Bronchial epithelial cell (primary cell): ENCODE measurements around the gene FAM227A. TPM values are rescaled to one million over a fixed set of nuclear protein-coding genes. Genes with fewer than 3 reads are reported as not detected.
A peak's percentile ranks its signal among the peaks of the same experiment; 100 is the strongest.

Experiments
- DNase-seq: peaks from one replicate; pipeline ENCODE4 v3.0.0-alpha.2; 2010; ENCODE audit warnings: low read depth
- FAIRE-seq: peaks from 2 replicates; lab custom pipeline; 2011; peaks lifted over from hg19 to GRCh38; lab: Jason Lieb, UNC
- H3K27me3 ChIP-seq: 2 replicates; pipeline ENCODE4 v1.5.1; 2011; ENCODE audit warnings: low read length; ENCODE audit not compliant: control insufficient read depth, insufficient read depth
- H3K36me3 ChIP-seq: 2 replicates; pipeline ENCODE4 v1.5.1; 2011; ENCODE audit warnings: low read length; ENCODE audit not compliant: control insufficient read depth, insufficient read depth
- H3K4me3 ChIP-seq: 2 replicates; pipeline ENCODE4 v1.5.1; 2011; ENCODE audit warnings: mild to moderate bottlenecking, low read depth, low read length, control low read depth
- total RNA-seq: library from RNA; depleted of rRNA; stranded (reverse); fragments of >200 nt; gene quantifications from 2 replicates; pipeline ENCODE4 v1.2.1, GENCODE V29; 2014
- TF ChIP-seq, protein P1 (sequence below): IDR thresholded peaks from 2 replicates; pipeline ENCODE4 v1.5.1; 2011; ENCODE audit warnings: mild to moderate bottlenecking, moderate library complexity, low read length, control low read depth, inconsistent platforms; ENCODE audit not compliant: insufficient read depth, severe bottlenecking

The FAM227A gene
- total RNA-seq, 1 donor from 2014 or later, result 0.26 TPM

DNA sequence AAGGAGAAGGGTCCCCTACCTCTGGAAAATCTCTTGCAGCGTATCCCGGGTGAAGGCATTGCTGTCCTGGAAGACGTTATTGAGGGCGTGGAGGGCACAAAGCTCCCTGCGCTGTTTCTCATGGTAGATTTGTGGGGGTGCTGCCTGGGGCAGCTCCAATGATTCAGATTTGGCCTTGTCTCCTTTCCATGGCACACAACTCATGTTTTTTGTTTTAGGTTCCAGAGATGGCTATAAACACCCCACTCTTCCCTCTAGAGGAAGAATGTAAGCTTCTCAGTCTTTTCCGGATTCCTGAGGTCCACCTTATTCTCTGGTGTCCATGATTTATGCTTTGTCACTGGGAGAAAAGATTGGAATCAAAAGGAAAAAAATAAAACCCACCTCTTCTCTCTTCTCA, 43.6 kb upstream of the FAM227A start:
- FAIRE-seq (no peak), DNase-seq (peak; percentile 49)
- no peaks in the 10 kb centered on the region for H3K27me3 ChIP-seq
- H3K36me3 ChIP-seq, result no peaks in the 10 kb centered on the region
- TF ChIP-seq, protein P1, sequence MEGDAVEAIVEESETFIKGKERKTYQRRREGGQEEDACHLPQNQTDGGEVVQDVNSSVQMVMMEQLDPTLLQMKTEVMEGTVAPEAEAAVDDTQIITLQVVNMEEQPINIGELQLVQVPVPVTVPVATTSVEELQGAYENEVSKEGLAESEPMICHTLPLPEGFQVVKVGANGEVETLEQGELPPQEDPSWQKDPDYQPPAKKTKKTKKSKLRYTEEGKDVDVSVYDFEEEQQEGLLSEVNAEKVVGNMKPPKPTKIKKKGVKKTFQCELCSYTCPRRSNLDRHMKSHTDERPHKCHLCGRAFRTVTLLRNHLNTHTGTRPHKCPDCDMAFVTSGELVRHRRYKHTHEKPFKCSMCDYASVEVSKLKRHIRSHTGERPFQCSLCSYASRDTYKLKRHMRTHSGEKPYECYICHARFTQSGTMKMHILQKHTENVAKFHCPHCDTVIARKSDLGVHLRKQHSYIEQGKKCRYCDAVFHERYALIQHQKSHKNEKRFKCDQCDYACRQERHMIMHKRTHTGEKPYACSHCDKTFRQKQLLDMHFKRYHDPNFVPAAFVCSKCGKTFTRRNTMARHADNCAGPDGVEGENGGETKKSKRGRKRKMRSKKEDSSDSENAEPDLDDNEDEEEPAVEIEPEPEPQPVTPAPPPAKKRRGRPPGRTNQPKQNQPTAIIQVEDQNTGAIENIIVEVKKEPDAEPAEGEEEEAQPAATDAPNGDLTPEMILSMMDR, result no peak
- H3K4me3 ChIP-seq, result peak overlapping the region; percentile 85

DNA sequence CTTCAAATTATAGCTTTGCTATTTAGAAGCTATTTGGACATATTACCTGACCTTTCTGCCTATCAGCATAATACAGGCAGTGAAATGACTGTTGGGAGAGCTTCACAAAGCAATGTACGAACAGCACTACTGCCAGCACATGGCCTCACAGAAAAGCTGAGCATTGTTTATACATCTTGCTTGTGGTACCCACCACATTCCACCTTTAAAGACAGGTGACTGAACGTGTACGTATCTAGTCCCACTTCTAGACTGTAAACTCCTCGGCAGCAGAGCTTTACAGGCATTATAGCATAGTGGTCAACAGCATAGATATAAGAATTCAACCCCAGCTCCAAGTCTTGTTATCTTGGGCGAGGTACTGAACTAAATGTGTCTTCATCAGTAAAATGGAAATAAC, 43.0 kb upstream of the FAM227A start:
- peaks cover under 1% of the 10 kb centered on the region for H3K36me3 ChIP-seq
- TF ChIP-seq, protein P1, result no peak
- H3K4me3 ChIP-seq, result peak overlapping the region; percentile 85
- DNase-seq, result no peak
- no peaks in the 10 kb centered on the region for H3K27me3 ChIP-seq
- FAIRE-seq, result no peak

DNA sequence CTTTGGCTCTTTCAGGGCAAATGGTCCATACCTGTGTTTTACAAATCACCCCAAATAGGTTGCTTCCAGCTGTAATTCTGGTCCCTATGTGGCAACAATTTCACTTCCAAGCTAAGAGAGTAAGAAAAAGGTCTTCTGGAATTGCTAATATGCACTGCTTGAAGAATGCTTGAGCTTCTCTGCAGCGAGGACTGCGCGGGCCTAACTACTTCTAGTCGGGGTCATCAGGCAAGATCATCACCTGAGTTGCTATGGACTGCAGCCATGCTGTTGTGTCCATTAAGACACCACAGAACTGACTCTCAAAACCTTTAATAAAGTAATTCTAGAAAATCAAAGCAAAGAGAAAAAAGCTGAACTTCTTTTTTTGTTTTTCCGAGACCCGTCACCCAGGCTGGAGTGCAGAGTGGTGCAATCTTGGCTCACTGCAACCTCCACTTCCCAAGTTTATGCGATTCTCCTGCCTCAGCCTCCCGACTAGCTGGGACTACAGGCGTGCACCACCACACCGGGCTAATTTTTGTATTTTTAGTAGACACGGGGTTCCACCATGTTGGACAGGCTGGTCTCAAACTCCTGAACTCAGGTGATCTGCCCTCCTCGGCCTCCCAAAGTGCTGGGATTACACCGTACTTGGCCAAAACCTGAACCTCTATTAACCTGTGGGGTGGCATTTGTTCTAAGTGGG, 42.4 kb upstream of the FAM227A start:
- TF ChIP-seq, protein P1, result no peak
- FAIRE-seq (no peak), DNase-seq (no peak)
- H3K27me3 ChIP-seq, result no peaks in the 10 kb centered on the region
- H3K36me3 ChIP-seq, result peaks cover 2% of the 10 kb centered on the region
- H3K4me3 ChIP-seq, result peak overlapping the region; percentile 85

DNA sequence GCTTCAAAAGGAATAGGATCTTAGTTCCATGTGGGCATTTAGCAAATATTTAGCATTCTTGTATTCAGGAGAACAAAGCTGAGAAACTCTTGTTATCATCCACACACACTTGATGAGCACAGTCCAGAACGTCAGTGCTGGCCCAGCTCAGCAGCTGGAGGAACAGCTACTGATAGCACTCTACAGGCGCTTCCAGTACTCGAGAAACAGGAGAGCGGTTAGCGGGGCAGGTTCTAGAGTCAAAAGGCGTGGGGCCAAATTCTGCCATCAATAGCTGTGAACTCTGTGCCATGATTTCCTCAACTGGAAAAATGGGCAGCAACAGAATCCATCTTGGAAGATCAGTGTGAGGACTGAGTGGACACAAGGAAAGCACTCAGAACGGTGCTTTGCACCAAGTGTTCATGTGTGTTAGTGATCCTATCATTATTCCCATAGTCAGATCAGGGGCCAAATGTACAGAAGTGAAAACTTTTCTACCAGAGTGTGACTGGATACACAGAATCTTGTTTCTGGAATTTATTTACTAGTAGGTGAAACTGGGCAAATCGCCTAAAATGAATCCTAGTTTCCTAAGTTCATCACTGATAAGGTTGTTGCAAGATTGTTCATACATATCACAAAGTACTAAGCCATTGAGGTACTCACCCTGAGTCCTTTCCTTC, 41.4 kb upstream of the FAM227A start:
- TF ChIP-seq, protein P1, result no peak
- Histone ChIP-seq H3K27me3 (no peaks in the 10 kb centered on the region), H3K36me3 (peaks cover 6% of the 10 kb centered on the region), H3K4me3 (no peak overlapping the region)
- DNase-seq, result no peak
- no peak for FAIRE-seq

DNA sequence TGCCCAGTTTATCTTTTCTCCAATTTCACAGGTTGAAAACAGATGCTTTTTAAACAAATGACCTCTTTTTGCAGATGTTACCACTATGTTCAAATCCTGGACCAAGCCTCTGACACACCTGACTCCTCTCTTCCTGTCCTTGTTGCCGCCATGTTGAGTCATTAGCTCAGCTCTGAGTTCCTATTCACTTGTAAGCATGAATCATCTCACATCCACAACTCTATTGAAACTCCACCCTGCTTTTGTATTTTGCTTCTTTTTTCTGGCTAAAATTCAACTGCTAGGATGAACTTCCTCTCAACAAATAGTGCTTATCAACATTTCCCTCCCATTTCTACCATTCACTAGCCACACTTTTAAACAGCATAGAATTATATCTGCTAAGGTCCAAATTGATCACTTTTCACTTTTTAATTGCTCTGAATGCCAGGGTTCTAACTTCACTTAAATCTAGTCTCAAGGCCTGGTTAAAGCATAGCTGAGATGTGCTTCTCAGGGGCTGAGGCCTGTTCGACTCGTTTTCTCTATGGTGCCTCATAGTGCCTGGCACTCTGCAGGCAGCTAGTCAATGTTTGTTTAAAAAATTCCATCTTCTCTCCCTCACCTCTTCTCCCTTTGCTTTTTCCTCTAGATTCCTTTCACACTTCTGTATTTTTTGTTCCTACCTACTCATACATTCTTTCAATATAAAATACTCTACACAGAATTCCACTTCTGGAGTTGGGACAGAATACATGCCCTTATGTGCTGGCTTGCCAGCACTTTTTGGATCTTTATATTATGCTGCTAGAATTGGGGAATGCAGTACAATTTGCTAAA, 40.6 kb upstream of the FAM227A start:
- TF ChIP-seq, protein P1, result no peak
- DNase-seq (peak; percentile 95), FAIRE-seq (no peak)
- H3K27me3 ChIP-seq, result no peaks in the 10 kb centered on the region
- H3K36me3 ChIP-seq, result peaks cover 8% of the 10 kb centered on the region
- H3K4me3 ChIP-seq, result no peak overlapping the region
